ENCODE data around the gene LAMB3. TPM values are rescaled to one million over a fixed set of nuclear protein-coding genes. Genes with fewer than 3 reads are reported as not detected.

Gene LAMB3
- total RNA-seq, 1 donor from 2014 or later = 5.9 TPM

DNA sequence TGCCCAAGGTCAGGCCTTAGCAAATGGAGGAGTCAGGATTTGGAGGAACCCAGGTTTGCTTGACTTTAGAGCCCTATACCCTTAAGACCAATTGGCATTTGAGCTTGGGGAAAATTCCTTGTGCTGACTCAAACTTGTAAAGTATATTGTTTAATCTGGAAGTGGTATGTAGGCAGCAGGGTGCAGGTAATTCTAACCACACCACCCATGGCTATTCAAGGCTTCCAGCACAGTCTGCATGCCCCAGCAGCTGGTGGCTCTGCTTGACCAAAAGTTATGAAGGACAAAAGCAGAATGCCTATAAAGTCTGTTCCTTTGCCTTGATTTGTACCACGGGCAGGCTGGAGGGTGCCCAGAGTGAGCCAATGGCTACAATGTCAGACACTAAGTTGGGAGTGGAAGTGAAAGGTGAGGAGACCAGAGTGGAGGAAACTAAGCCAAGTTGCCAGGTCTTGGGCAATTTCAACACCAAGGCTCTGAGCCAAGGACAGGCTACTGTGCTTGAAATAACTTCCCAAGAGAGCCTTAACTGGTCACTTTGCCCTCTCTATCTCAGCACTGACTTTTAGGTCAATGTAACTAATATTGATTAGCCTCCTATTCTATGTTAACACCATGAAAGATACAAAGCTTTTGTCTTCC is 18.3 kb upstream of the LAMB3 start:
- no peak for DNase-seq (ENCODE audit: missing footprints)
- intact Hi-C loops (cut with DNase I) = no loop called here
- no peak for ATAC-seq

DNA sequence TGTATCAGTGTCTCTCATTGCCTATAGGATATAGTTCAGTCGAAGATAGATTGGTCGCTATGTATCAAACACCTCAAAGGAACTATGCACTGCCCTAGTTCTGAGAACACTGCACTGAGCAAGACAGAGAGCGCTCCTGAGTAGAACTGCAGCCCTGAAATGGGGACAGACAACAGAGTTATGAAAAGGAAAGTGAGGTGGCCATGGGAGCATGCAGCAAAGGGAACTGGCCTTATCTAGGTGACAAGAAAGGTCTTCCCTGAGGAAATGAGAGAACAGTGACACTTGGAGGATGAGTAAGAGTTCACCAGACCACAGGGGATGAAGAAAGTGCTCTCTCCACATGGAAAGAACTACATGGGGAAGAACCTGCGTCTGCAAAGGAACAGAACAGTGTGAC is 15.5 kb upstream of the LAMB3 start:
- intact Hi-C loops (cut with DNase I) = loop anchor here (2.0 kb wide), 1 partner anchor 13 kb away; no protein-coding TSS in a partner anchor
- DNase-seq (ENCODE audit: missing footprints) = no peak
- no peak for ATAC-seq

DNA sequence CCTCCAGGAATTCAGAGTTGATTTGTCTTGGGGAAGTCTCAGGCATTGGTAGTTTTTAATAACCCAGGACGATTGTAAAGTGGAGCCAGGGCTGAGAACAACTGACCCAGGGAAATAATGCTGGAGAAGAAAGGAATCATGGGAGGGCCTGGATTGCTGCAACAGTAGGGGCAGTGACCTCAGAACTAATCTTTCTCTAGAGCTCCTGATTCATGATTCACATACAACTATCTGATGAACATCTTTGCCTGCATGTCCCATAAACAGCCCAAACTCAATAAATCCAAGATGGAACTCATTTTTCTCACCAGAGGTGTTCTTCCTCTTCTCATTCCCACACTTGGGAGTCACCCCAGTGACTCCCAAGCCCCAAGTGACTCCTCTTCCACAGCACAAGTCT is 14.9 kb upstream of the LAMB3 start:
- intact Hi-C loops (cut with DNase I) = no loop called here
- DNase-seq (ENCODE audit: missing footprints) = no peak
- no peak for ATAC-seq

DNA sequence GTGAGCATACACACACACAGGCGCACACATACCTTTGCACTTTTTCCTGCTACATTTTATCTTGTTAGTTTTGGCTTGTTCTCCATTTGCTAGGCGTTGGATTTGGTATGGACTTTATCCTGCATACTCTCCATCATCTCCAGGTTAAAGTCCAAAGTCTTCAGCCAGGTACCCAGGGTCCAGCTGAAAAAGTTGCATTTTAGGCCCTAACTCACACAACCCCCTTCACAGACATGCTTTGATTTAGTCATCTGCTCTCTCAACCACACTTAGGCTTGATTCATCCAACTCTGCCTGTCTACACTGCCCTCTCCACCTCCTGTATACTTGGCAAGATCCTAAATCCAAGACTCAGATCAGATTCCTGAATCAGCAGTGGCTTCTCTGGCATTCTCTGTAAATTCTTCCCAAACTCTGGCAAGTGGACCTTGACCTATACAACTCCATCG is 10.7 kb upstream of the LAMB3 start:
- no peak for ATAC-seq
- no peak for DNase-seq (ENCODE audit: missing footprints)
- intact Hi-C loops (cut with DNase I) = no loop called here

DNA sequence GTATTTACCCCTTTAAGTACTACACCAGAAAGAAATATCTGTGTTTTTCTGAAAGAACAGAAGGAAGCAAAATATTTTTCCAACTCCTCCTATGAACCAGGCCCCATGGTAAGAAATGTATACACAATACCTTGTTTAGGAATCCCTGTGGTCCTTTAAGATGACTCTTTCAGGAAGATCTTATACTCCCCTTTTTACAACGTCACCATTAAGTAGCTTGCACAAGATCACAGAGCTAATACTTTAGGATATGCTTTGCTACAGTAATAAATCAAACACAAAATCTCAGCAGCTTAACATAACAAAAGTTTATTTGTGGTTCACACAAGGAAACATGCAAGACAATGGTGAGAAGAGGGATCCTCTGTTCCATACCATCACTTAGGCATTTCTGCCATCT is 8.8 kb upstream of the LAMB3 start:
- no peak for ATAC-seq

DNA sequence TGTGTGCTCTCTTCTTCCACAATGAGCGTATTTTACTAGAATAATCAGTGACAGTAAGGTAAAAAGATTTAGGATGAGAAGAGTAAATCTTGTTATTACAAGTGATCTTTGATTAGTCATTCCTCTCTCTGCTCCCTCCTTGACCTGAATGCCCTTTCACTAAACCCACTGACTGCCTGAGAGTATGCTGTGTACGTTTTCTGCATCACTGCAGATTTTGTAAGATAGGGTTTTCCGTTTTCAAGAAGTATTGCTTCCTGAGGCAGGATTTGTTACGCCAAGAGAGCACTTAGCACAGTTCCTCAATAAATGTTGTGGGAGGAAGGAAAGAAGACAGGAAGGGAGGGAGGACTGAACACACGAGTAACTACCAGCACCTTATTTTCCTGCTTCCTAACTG is 7.7 kb upstream of the LAMB3 start:
- DNase-seq (ENCODE audit: missing footprints) (no peak), ATAC-seq (no peak)
- intact Hi-C loops (cut with DNase I) = no loop called here

More for the DNA sequence above, 8.8 kb upstream of the LAMB3 start:
- DNase-seq (ENCODE audit: missing footprints) = no peak
- intact Hi-C loops (cut with DNase I) = no loop called here

DNA sequence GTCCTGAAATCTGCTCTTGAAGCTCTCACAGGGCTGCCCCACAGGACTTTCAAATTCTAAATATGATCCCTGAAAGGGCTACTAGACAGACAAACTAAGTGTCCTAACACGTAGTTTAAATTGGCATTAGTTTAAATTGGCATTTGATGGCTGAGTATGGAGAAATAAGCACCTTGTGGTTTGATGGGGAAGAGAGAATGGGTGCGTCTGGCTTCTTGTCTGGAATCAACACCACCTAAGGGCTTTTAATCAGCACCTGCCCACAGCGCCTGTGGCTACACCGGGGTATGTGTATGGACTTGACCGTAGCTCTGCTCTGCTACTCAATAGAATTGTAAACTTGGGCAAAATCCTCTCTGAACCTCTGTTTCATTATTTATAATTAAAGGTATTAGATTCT is 5.7 kb upstream of the LAMB3 start:
- DNase-seq (ENCODE audit: missing footprints) = no peak
- intact Hi-C loops (cut with DNase I) = no loop called here
- no peak for ATAC-seq

DNA sequence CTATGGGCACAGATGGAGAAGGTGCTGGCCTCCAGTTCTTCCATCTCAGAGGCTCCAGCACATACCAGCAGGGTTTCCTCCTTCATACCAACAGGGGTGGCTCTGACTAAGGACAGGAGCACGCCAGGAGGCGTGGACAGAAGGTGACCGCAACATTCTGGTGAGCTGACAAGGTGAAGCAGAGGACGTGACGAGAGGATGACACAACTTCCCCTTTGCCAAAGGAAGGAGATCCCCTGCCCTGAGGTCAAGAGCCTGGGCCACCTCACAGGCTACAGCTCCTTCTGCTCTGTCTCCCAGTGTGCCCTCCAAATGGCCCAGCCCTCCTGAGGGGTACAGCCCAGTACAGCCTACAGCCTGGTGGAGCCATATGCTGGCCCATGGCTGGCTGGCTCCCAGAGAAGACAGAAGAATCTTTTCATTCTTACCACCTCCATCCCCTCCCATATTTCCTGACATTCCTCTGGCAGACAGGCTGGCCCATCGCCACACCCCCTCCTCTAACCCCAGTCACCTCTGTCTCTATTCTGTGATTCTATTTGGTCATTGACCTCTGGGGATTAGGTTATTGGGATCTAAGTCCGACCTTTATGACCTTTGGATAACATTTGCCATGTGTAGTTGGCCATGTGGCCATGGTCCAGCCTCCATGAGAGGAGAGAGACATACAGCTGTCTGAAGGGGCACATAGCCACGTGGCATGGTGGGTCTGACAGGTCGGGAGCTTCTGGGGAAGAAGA is 5.1 kb upstream of the LAMB3 start:
- DNase-seq (ENCODE audit: missing footprints) = peak; percentile 59
- ATAC-seq = no peak
- intact Hi-C loops (cut with DNase I) = no loop called here

DNA sequence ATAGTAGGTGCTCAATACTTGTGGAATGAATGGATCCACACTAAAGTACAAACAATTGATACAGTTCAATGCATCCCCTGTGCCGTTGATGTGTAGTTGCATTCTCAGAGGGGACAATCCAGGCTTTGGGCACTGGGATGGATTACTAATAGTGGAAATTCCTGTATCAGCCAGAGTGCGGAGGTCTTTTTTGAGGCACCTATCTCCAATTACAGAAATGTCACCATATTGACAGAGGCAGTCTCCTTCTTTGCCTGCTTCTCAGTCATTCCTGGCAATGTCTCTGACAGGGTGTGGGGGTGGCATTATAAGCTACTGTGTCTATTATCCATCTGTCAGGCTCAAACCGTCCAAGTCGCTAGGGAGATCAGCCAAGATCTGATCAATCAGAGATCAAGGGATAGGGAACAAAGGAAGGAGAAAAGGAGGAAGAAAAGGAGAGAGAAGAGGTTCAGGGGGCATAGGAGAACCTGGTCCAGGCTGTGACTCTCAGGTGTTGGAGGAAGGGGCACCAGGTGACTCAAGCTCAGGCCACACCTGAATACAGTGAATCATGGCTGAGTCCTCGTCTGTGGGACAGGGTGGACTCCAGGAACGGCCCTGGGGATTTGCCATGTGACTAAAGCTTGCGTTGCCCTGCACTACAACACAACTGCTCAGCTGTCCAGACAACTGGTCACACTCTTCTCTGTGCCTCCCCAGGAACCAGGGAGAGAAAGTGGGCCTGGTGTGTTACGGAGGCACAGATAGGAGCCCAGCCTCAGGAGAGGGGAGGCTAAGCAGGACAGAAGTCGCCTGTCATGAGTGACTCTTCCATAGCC is 3.4 kb upstream of the LAMB3 start:
- intact Hi-C loops (cut with DNase I) = loop anchor here (2.0 kb wide), 1 partner anchor 13 kb away; no protein-coding TSS in a partner anchor
- no peak for ATAC-seq
- no peak for DNase-seq (ENCODE audit: missing footprints)

DNA sequence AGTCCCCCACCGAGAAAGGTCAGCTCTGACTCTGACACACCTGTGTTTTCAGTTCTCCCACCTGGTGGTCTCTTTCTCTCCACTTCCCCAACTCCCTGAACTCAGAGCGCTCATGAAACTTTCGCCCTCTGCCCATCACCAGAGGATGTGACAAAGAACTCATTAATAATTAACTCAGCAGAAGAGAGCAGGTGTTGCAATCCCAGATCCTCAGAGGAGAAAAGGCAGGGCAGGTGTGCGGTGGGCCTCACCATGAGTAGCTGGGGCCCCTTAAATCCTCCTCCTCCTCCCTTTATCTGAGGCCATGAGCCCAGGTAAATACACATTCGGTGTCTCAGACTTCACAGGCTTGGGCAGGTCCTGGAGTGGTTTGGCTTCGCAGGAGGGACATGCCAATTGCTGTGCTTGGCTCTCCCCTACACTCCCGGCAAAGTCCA is 1.7 kb upstream of the LAMB3 start:
- ATAC-seq (no peak), DNase-seq (ENCODE audit: missing footprints) (no peak)
- intact Hi-C loops (cut with DNase I) = loop anchor here (2.0 kb wide), 1 partner anchor 15 kb away; no protein-coding TSS in a partner anchor

DNA sequence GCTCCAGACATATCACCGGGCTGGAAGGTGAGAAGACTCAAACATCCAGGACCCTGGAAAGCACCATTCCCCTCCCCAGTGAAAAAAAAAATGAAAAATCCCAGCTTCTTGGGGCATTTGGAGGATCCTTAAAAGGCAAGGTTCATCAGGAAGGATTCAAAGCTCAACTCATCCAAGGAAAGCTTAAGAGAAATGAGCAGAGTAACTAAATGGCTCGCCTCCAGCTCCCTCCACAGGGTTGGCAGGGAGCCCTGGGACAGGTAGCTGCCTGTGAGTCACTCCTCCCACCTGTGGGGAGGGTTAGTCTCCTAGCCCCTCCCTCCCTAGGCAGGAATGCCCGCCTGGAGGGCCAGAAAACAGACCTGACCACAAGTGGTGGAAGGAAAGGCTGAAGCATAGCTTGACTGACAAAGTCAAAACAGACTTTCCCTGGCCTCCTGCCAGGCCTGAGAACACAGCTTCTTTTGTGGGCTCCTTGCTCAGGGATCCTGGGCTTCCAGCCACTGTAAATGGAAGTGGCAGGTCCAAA is 712 bp upstream of the LAMB3 start:
- ATAC-seq = peak; percentile 30
- intact Hi-C loops (cut with DNase I) = no loop called here
- DNase-seq (ENCODE audit: missing footprints) = peak; percentile 84

DNA sequence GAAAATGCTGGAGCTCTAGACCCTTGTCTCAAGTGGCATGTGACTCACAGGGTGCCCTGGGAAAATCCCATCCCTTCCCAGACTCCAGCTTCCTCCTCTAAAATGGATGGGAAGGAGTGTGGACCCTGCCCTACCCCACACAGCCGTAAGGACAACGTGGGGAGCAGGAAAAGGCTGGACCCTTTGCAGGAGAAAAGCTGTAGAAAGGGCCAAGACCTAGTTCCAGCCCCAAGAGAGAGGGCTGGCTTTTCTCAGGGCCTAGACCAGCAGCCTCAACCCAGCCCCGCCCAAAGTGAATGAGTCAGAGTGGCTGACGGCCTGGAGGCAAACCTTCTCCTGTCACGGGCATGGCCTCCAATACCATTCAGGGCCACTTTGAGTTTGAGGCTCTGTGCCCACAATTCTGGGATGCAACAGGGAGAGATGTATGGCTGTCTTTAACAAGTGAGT is 1.1 kb downstream of the LAMB3 start:
- intact Hi-C loops (cut with DNase I) = no loop called here
- ATAC-seq (peak; percentile 73), DNase-seq (ENCODE audit: missing footprints) (peak; percentile 82)

DNA sequence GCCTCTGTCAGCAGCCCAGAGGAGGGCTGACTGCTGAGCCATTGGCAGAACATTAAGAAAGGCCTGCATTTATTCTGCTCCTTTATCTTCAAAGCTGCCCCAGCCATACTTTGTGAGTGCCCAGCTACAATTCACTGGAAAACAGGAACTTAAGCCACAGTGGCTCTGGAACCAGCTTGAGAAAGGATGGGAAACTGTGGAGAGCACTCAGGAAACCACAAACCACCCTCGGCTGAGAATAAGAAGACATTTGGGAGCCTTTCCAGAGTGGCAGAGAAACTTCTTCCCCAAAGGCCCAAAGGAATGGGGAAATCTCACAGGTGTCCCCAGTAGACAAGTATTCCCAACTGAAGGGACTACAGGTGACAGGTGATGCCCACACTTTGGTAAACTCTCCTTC is 1.8 kb downstream of the LAMB3 start:
- no peak for DNase-seq (ENCODE audit: missing footprints)
- intact Hi-C loops (cut with DNase I) = no loop called here
- ATAC-seq = no peak

DNA sequence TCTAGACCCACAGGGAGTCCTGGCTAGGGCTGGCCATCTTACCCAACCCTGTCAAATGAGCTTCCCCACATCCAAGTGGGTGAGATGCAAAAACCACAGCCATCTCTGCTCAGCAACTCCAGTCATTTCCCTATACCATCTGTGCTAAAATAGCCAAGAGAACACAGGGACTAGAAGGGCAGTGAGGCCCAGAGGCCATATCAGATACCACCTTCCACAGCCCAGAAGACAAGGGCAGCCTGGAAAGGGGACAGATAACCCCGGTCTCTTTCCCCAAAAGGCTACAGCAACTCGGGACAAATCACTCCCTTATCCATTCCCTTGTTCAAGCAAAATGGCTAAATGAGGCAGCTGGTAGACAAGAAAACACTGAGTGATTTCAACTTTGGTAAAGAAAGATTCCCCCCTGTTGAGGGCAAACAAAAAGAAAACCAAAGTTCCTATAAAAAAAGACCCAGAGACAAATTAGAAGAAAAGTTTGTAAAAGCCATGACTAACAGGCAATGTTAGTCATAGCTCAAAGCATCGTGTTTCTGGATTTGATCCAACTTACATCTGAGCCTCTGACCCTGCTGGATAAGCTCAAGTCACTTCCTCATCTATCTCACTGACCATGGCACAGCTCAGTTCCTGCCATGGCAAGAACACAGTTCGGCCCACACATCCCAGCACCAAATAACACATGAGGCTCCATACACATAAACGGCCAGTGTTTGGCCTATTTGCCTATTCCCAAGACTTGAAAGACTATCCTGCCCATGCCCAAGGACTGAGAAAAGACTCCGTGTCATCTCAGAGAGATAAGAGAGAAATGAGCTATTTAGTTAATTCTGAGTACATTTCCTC is 3.1 kb downstream of the LAMB3 start:
- no peak for DNase-seq (ENCODE audit: missing footprints)
- intact Hi-C loops (cut with DNase I) = no loop called here
- no peak for ATAC-seq

DNA sequence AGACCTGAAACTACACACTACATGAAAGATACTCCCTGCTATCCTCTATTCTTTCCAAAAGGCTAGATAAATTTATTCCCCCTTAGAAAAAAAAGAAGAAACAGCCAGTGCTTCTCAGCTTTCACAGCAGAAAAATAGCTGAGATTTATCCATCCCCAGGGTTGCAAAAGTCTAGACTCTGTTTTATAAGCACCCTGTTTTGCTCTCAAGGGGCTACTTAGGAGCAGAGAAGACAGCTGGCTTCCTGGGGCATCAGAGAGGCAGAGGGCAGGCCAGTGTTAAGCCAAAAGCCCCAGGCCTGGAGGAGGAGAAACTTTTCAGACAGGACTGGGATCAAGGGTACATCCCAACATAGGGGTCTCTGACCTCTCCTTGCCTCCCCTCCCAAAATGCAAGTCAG is 3.9 kb downstream of the LAMB3 start:
- ATAC-seq = no peak
- DNase-seq (ENCODE audit: missing footprints) = no peak
- intact Hi-C loops (cut with DNase I) = no loop called here

DNA sequence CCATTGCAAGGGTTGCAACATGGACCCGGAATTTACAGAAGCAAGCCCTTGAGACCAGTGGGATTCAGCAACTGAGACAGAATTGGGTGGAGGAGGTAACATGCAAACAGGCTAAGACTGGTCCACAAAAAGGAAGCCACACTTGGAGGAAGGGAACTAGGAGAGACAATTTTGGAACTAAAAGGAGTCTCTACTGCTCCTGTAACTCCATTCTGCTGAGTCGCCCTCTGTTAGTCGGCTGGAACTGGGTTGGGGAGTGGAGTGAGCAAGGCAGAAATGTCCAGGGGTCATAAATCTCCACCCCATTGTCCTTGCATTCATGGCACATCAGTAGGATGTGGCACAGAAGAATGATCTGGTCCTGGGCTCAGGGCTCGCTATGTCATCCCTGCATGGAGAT is 5.1 kb downstream of the LAMB3 start:
- DNase-seq (ENCODE audit: missing footprints) (no peak), ATAC-seq (no peak)
- intact Hi-C loops (cut with DNase I) = no loop called here

DNA sequence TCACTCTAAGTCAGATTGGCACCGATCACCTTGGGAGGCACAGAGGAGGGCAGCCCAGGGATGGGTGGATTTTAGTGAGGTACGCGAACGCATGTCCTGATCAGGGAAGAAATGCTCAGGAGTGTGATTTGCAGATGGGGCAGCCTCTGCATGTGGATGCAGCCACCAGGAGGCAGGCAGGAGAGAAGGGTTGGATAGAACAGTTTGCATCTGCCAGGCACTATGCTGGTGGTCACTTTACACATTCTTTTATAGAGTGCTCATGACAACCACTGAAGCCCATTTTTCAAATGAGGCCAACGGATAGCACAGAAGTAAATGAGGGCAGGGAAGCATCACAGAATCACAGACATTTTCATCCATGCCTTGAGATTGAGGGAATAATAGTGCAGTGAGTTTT is 5.7 kb downstream of the LAMB3 start:
- DNase-seq (ENCODE audit: missing footprints) (no peak), ATAC-seq (no peak)
- intact Hi-C loops (cut with DNase I) = no loop called here

All from Right ventricle myocardium inferior (tissue), 1 donor.